DOHH2 (cell line): ENCODE measurements around the gene ZFYVE27.

ENCODE experiments used
- H3F3A ChIP-seq: fragments of 200-600 bp; sonication (generic), shearing (Covaris generic); 2 replicates; pipeline ENCODE4 v1.6.0; 2016; ENCODE audit warnings: antibody characterized with exemption, mild to moderate bottlenecking; ENCODE audit not compliant: control insufficient read depth, insufficient read depth
- H3K27ac ChIP-seq: fragments of 200-600 bp; sonication (generic); 2 replicates; pipeline ENCODE4 v1.5.1; 2014; ENCODE audit warnings: low read depth, mild to moderate bottlenecking, low read length, moderate library complexity
- H3K27me3 ChIP-seq: fragments of 200-600 bp; sonication (generic); 2 replicates; pipeline ENCODE4 v1.6.1; 2014; ENCODE audit warnings: mild to moderate bottlenecking, low read length, mixed read lengths; ENCODE audit not compliant: control insufficient read depth
- H3K36me3 ChIP-seq: fragments of 200-600 bp; sonication (generic); 2 replicates; pipeline ENCODE4 v1.6.1; 2014; ENCODE audit warnings: mild to moderate bottlenecking, low read length, moderate library complexity, mixed read lengths; ENCODE audit not compliant: control insufficient read depth
- H3K4me1 ChIP-seq: fragments of 200-600 bp; sonication (generic); 2 replicates; pipeline ENCODE4 v1.6.1; 2014; ENCODE audit warnings: mild to moderate bottlenecking, low read length, mixed read lengths; ENCODE audit not compliant: control insufficient read depth
- H3K4me2 ChIP-seq: fragments of 200-600 bp; sonication (generic); 2 replicates; pipeline ENCODE4 v1.6.0; 2014; ENCODE audit warnings: mild to moderate bottlenecking, low read length, moderate library complexity
- H3K4me3 ChIP-seq: fragments of 200-600 bp; sonication (generic); 2 replicates; pipeline ENCODE4 v1.5.1; 2014; ENCODE audit warnings: mild to moderate bottlenecking, low read length, mixed read lengths
- H3K79me2 ChIP-seq: fragments of 200-600 bp; sonication (generic); 2 replicates; pipeline ENCODE4 v1.6.1; 2014; ENCODE audit warnings: mild to moderate bottlenecking, low read length, mixed read lengths; ENCODE audit not compliant: control insufficient read depth
- H3K9me2 ChIP-seq: fragments of 200-600 bp; sonication (generic); replicated peaks from 2 replicates; pipeline ENCODE4 v1.6.1; 2014; ENCODE audit warnings: mild to moderate bottlenecking, low read length, mixed read lengths; ENCODE audit not compliant: control insufficient read depth
- H3K9me3 ChIP-seq: fragments of 200-600 bp; sonication (generic); 2 replicates; pipeline ENCODE4 v1.6.1; 2014; ENCODE audit warnings: antibody characterized with exemption, low read length, mixed read lengths; ENCODE audit not compliant: control insufficient read depth, insufficient read depth
- H4K20me1 ChIP-seq: fragments of 200-600 bp; sonication (generic); 2 replicates; pipeline ENCODE4 v1.6.0; 2014; ENCODE audit warnings: low read depth, mild to moderate bottlenecking, antibody characterized with exemption, low read length, moderate library complexity; ENCODE audit not compliant: control insufficient read depth, insufficient read depth
- EZH2phosphoT487 ChIP-seq: fragments of 200-600 bp; sonication (generic); IDR thresholded peaks from 2 replicates; pipeline ENCODE4 v1.6.1; 2017; ENCODE audit warnings: borderline replicate concordance, mild to moderate bottlenecking, antibody characterized with exemption, low read length, moderate library complexity, mixed read lengths
- TF ChIP-seq, protein P1 (sequence below): fragments of 200-600 bp; sonication (generic); IDR thresholded peaks from one replicate; pipeline ENCODE4 v1.5.1; 2014; ENCODE audit warnings: antibody characterized with exemption, mild to moderate bottlenecking, low read depth, low read length; ENCODE audit not compliant: poor library complexity, severe bottlenecking

Gene ZFYVE27

DNA sequence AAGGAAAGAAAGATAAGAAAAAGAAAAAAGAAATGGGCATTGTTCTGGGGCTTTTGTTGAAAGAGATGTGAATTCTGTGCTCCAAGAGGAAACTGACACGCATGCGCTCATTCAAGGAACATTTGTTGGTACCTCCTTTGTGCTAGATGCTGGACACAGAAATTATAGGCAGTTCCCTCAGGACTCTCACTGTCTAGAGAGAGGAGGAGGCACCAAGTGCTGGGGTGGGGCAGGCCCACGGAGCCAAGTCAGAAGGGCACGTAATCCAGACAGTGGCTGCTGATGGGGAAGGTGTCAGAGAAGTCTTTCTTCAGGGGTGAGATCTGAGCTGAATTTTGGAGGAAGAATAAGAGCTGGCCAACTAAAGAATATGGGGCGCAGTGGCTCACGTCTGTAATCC, 2.9 kb upstream of the ZFYVE27 start:
- Histone ChIP-seq H3K4me2 (no peak overlapping the region), H3K9me3 (peaks cover 3% of the 10 kb centered on the region; the same call in 1 of the 2 replicates), H3F3A (peaks cover 8% of the 10 kb centered on the region), H3K79me2 (peaks cover 21% of the 10 kb centered on the region), H3K4me1 (peaks cover 27% of the 10 kb centered on the region), H3K27me3 (no peaks in the 10 kb centered on the region), H3K36me3 (peaks cover 17% of the 10 kb centered on the region), H3K4me3 (no peak overlapping the region), H3K27ac (no peak overlapping the region), H4K20me1 (peaks cover 8% of the 10 kb centered on the region; the same call in 1 of the 2 replicates), H3K9me2 (no peaks in the 10 kb centered on the region)
- no peak for TF ChIP-seq EZH2phosphoT487
- TF ChIP-seq, protein P1, sequence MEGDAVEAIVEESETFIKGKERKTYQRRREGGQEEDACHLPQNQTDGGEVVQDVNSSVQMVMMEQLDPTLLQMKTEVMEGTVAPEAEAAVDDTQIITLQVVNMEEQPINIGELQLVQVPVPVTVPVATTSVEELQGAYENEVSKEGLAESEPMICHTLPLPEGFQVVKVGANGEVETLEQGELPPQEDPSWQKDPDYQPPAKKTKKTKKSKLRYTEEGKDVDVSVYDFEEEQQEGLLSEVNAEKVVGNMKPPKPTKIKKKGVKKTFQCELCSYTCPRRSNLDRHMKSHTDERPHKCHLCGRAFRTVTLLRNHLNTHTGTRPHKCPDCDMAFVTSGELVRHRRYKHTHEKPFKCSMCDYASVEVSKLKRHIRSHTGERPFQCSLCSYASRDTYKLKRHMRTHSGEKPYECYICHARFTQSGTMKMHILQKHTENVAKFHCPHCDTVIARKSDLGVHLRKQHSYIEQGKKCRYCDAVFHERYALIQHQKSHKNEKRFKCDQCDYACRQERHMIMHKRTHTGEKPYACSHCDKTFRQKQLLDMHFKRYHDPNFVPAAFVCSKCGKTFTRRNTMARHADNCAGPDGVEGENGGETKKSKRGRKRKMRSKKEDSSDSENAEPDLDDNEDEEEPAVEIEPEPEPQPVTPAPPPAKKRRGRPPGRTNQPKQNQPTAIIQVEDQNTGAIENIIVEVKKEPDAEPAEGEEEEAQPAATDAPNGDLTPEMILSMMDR = no peak

- H3K36me3 ChIP-seq = peaks cover 38% of the 10 kb centered on the region
- peak overlapping the region; percentile 98 for H3K4me2 ChIP-seq
- TF ChIP-seq EZH2phosphoT487 = no peak
- TF ChIP-seq, protein P1 = no peak
- H3K9me2 ChIP-seq = no peaks in the 10 kb centered on the region
- H3K4me1 ChIP-seq = peaks cover 47% of the 10 kb centered on the region
- no peaks in the 10 kb centered on the region for H3K27me3 ChIP-seq
- peak overlapping the region; percentile 90 for H3K27ac ChIP-seq
- H3K9me3 ChIP-seq = peaks cover 3% of the 10 kb centered on the region; the same call in 1 of the 2 replicates
- peaks cover 45% of the 10 kb centered on the region for H3K79me2 ChIP-seq
- peak overlapping the region; percentile 98 for H3K4me3 ChIP-seq
- peaks cover 8% of the 10 kb centered on the region for H3F3A ChIP-seq
- H4K20me1 ChIP-seq = peaks cover 17% of the 10 kb centered on the region; the same call in 1 of the 2 replicates
These were observed 476 bp upstream of the ZFYVE27 start for GRCh38 chr10:97736403-97736901.

DNA sequence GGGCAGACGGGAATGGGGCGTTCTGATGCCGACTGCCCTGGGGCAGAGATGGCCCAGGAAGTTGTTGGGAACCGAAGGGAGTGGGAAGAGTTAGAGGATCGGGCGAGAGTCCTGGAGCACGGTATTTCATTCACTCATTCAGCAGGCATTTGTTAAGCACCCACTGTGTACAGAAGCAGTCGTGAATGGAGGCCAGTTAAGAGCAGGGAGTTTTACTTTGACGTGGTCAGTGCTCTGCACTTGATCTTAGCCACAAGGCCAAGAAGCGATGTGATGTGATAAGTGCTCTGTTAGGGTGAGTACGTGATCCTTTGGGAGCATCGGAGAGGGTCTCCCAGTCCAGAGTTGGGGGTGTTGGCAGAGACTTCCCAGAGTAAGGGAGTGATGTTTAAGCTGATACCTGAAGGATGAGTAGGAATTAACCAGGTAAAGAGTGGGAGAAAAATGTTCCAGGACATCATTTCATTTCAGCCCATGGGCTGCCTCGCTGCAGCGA, 890 bp downstream of the ZFYVE27 start:
- TF ChIP-seq EZH2phosphoT487 = no peak
- TF ChIP-seq, protein P1 = no peak
- Histone ChIP-seq H3K36me3 (peaks cover 43% of the 10 kb centered on the region), H3K27ac (peak overlapping the region; percentile 90; the same call in 1 of the 2 replicates), H4K20me1 (peaks cover 18% of the 10 kb centered on the region), H3F3A (peaks cover 8% of the 10 kb centered on the region), H3K9me3 (peaks cover 3% of the 10 kb centered on the region; the same call in 1 of the 2 replicates), H3K4me2 (peak overlapping the region; percentile 98), H3K4me3 (peak overlapping the region; percentile 98), H3K79me2 (peaks cover 57% of the 10 kb centered on the region), H3K4me1 (peaks cover 47% of the 10 kb centered on the region), H3K27me3 (no peaks in the 10 kb centered on the region), H3K9me2 (no peaks in the 10 kb centered on the region)
